NB4 (cell line): Measurements from ENCODE around the gene ADM5.

Experiments
- CTCF ChIP-seq: IDR thresholded peaks from one replicate; pipeline ENCODE4 v1.5.1; 2012; ENCODE audit warnings: low read depth, low read length
- POLR2A ChIP-seq: IDR thresholded peaks from 2 replicates; pipeline ENCODE4 v1.6.1; 2011; ENCODE audit warnings: mild to moderate bottlenecking; ENCODE audit not compliant: insufficient read length; ENCODE audit errors: extremely low read depth
- TF ChIP-seq, protein P1 (sequence below): IDR thresholded peaks from 2 replicates; pipeline ENCODE4 v1.6.1; 2011; ENCODE audit warnings: low read depth, low read length

GRCh38 chr19:49701271-49701786 lies 11.9 kb downstream of the ADM5 start:
- TF ChIP-seq POLR2A (no peak), CTCF (no peak)
- TF ChIP-seq, protein P1, sequence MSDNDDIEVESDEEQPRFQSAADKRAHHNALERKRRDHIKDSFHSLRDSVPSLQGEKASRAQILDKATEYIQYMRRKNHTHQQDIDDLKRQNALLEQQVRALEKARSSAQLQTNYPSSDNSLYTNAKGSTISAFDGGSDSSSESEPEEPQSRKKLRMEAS: no peak
